ENCODE measurements around the gene FAM81A. TPM values are rescaled to one million over a fixed set of nuclear protein-coding genes. Genes with fewer than 3 reads are reported as not detected.
A peak's percentile ranks its signal among the peaks of the same experiment; 100 is the strongest.
"Not testable (repeated sequence)": the region's sequence is repeated elsewhere in the genome, so short reads cannot be mapped to it uniquely, and the experiment has no call there.

FAM81A gene
- total and polyA plus RNA-seq, 8 donors: 1.9 to 5.0 (median 3.2) TPM

GRCh38 chr15:59424616-59425015 lies 13.4 kb upstream of the FAM81A start:
- no peak overlapping the region for H3K4me3 ChIP-seq
- TF ChIP-seq CTCF (IDR thresholded peaks at IDR 0.05): no peak
- peaks cover 0 to 13% of the 10 kb centered on the region in 2 donors for H3K9me3 ChIP-seq
- DNase-seq: no peak
- peaks cover 0 to 4% of the 10 kb centered on the region in 2 donors for H3K27me3 ChIP-seq
- H3K36me3 ChIP-seq: no peaks in the 10 kb centered on the region
- peaks cover 0 to 4% of the 10 kb centered on the region in 2 donors for H3K4me1 ChIP-seq
- intact Hi-C loops (cut with DNase I): no loop called here
- no peak for ATAC-seq
- H3K27ac ChIP-seq: no peak overlapping the region

- intact Hi-C loops (cut with DNase I): not testable (repeated sequence)
These were observed 9.1 kb upstream of the FAM81A start for GRCh38 chr15:59428898-59429297.

GRCh38 chr15:59432389-59432788 lies 5.6 kb upstream of the FAM81A start:
- peaks cover 7 to 36% of the 10 kb centered on the region in 2 donors for H3K27me3 ChIP-seq
- intact Hi-C loops (cut with DNase I): no loop called here
- H3K9me3 ChIP-seq: peaks cover 0 to 17% of the 10 kb centered on the region in 2 donors
- H3K4me3 ChIP-seq: no peak overlapping the region
- TF ChIP-seq CTCF (IDR thresholded peaks at IDR 0.05): no peak
- DNase-seq (no peak), ATAC-seq (no peak)
- no peaks in the 10 kb centered on the region for H3K36me3 ChIP-seq
- no peak overlapping the region for H3K27ac ChIP-seq
- H3K4me1 ChIP-seq: peaks cover 3 to 6% of the 10 kb centered on the region in 2 donors

More at GRCh38 chr15:59428898-59429297, 9.1 kb upstream of the FAM81A start:
- ATAC-seq, H3K4me3 ChIP-seq, H3K27ac ChIP-seq, H3K27me3 ChIP-seq, DNase-seq, H3K4me1 ChIP-seq, H3K36me3 ChIP-seq: not testable (repeated sequence)
- H3K9me3 ChIP-seq: peaks cover 0 to 17% of the 10 kb centered on the region in 2 donors

GRCh38 chr15:59434481-59434880 lies 3.5 kb upstream of the FAM81A start:
- Histone ChIP-seq H3K9me3 (peaks cover 0 to 5% of the 10 kb centered on the region in 2 donors), H3K4me3 (no peak overlapping the region), H3K27ac (no peak overlapping the region), H3K27me3 (peaks cover 9 to 55% of the 10 kb centered on the region in 2 donors), H3K36me3 (no peaks in the 10 kb centered on the region), H3K4me1 (peaks cover 7 to 17% of the 10 kb centered on the region in 2 donors)
- intact Hi-C loops (cut with DNase I): no loop called here
- no peak for TF ChIP-seq CTCF (IDR thresholded peaks at IDR 0.05)
- ATAC-seq (no peak), DNase-seq (no peak)

- no peak for DNase-seq
- ATAC-seq: no peak
- H3K27ac ChIP-seq: no peak overlapping the region
- intact Hi-C loops (cut with DNase I): no loop called here
- H3K9me3 ChIP-seq: no peaks in the 10 kb centered on the region
- H3K4me3 ChIP-seq: no peak overlapping the region
- TF ChIP-seq CTCF (IDR thresholded peaks at IDR 0.05): no peak
- peaks cover 9 to 56% of the 10 kb centered on the region in 2 donors for H3K27me3 ChIP-seq
- no peaks in the 10 kb centered on the region for H3K36me3 ChIP-seq
- peaks cover 7 to 17% of the 10 kb centered on the region in 2 donors for H3K4me1 ChIP-seq
These were observed 1.2 kb upstream of the FAM81A start for GRCh38 chr15:59436774-59437141.

GRCh38 chr15:59437142-59437816 lies 707 bp upstream of the FAM81A start:
- peaks cover 9 to 56% of the 10 kb centered on the region in 2 donors for H3K27me3 ChIP-seq
- H3K4me1 ChIP-seq: peaks cover 7 to 17% of the 10 kb centered on the region in 2 donors
- TF ChIP-seq CTCF (IDR thresholded peaks at IDR 0.05): no peak
- no peaks in the 10 kb centered on the region for H3K9me3 ChIP-seq
- DNase-seq (no peak), ATAC-seq (no peak)
- H3K4me3 ChIP-seq: peak overlapping the region; percentile 8 to 33
- intact Hi-C loops (cut with DNase I): no loop called here
- no peaks in the 10 kb centered on the region for H3K36me3 ChIP-seq
- H3K27ac ChIP-seq: no peak overlapping the region

Data from left lung (tissue), 10 donors.